HG03521 (cell line): ENCODE data around the gene FA2H.
"Not testable (repeated sequence)": the region's sequence is repeated elsewhere in the genome, so short reads cannot be mapped to it uniquely, and the experiment has no call there.

ENCODE experiments used
- ATAC-seq: cut with Tn5 transposase; IDR thresholded peaks from one replicate; pipeline ENCODE4 v1.9.1; 2021; ENCODE audit warnings: mild to moderate bottlenecking, moderate library complexity; ENCODE audit not compliant: unreplicated experiment

FA2H gene

GRCh38 chr16:74770831-74771526 is 3.6 kb downstream of the FA2H start:
- no peak for ATAC-seq

- ATAC-seq = no peak
These were observed 4.9 kb downstream of the FA2H start for GRCh38 chr16:74769586-74770190.

- no peak for ATAC-seq
These were observed 6.4 kb downstream of the FA2H start for GRCh38 chr16:74768239-74768638.

GRCh38 chr16:74767749-74768148 is 6.9 kb downstream of the FA2H start:
- ATAC-seq = no peak

GRCh38 chr16:74766729-74767128 is 7.9 kb downstream of the FA2H start:
- no peak for ATAC-seq

- not testable (repeated sequence) for ATAC-seq
These were observed 10.4 kb downstream of the FA2H start for GRCh38 chr16:74764184-74764583.

- ATAC-seq = no peak
These were observed 13.0 kb downstream of the FA2H start for GRCh38 chr16:74761665-74762064.

GRCh38 chr16:74760007-74760767 is 14.4 kb downstream of the FA2H start:
- ATAC-seq = no peak

GRCh38 chr16:74759564-74759963 is 15.1 kb downstream of the FA2H start:
- ATAC-seq = no peak

- no peak for ATAC-seq
These were observed 15.8 kb downstream of the FA2H start for GRCh38 chr16:74758801-74759200.

GRCh38 chr16:74757349-74757748 is 17.3 kb downstream of the FA2H start:
- ATAC-seq = no peak

- ATAC-seq = no peak
These were observed 18.4 kb downstream of the FA2H start for GRCh38 chr16:74756203-74756602.

GRCh38 chr16:74753180-74753579 is 21.4 kb downstream of the FA2H start:
- ATAC-seq = no peak

- no peak for ATAC-seq
These were observed 21.9 kb downstream of the FA2H start for GRCh38 chr16:74752756-74753155.

GRCh38 chr16:74752258-74752657 is 22.4 kb downstream of the FA2H start:
- ATAC-seq = no peak

- ATAC-seq = no peak
These were observed 23.0 kb downstream of the FA2H start for GRCh38 chr16:74751658-74752057.

- ATAC-seq = no peak
These were observed 25.1 kb downstream of the FA2H start for GRCh38 chr16:74749291-74750055.

GRCh38 chr16:74748616-74749026 is 26.0 kb downstream of the FA2H start:
- ATAC-seq = no peak

- ATAC-seq = no peak
These were observed 26.7 kb downstream of the FA2H start for GRCh38 chr16:74747716-74748615.

GRCh38 chr16:74745926-74746325 is 28.7 kb downstream of the FA2H start:
- no peak for ATAC-seq
